Measurements from ENCODE around the gene UBL4A.

Gene UBL4A

GRCh38 chrX:154490414-154491083 lies 4.1 kb upstream of the UBL4A start, which contains the start of gene SLC10A3:
Gene SLC10A3, minus strand, starts transcription at chrX:154490629. Its CDS starts 1,689 bp downstream, at chrX:154488940.
- Histone ChIP-seq H3K4me3 (replicated peaks; ENCODE audit: insufficient read depth, low read length) (peak within 1 kb of the TSS; percentile 54), H3K27me3 (ENCODE audit: insufficient read depth, poor library complexity, severe bottlenecking) (no peaks in the 10 kb centered on the region), H3K27ac (replicated peaks) (peak within 1 kb of the TSS; percentile 94)
- TF ChIP-seq POLR2AphosphoS5 (IDR thresholded peaks at IDR 0.05; ENCODE audit: low read depth), result peak; percentile 61
- no peak for TF ChIP-seq CTCF (IDR thresholded peaks at IDR 0.05; ENCODE audit: insufficient read depth, low read length)
- DNase-seq (ENCODE audit: low read depth in 1 of 2, low spot score in 1 of 2), result peak; percentile 83 to 93

- TF ChIP-seq POLR2AphosphoS5 (IDR thresholded peaks at IDR 0.05; ENCODE audit: low read depth) (no peak), GABPA (IDR thresholded peaks at IDR 0.05; ENCODE audit: low read depth) (no peak), CTCF (IDR thresholded peaks at IDR 0.05; ENCODE audit: insufficient read depth, low read length) (no peak), SPI1 (IDR thresholded peaks at IDR 0.05; ENCODE audit: borderline replicate concordance, low read depth) (no peak)
- TF ChIP-seq, protein P1, sequence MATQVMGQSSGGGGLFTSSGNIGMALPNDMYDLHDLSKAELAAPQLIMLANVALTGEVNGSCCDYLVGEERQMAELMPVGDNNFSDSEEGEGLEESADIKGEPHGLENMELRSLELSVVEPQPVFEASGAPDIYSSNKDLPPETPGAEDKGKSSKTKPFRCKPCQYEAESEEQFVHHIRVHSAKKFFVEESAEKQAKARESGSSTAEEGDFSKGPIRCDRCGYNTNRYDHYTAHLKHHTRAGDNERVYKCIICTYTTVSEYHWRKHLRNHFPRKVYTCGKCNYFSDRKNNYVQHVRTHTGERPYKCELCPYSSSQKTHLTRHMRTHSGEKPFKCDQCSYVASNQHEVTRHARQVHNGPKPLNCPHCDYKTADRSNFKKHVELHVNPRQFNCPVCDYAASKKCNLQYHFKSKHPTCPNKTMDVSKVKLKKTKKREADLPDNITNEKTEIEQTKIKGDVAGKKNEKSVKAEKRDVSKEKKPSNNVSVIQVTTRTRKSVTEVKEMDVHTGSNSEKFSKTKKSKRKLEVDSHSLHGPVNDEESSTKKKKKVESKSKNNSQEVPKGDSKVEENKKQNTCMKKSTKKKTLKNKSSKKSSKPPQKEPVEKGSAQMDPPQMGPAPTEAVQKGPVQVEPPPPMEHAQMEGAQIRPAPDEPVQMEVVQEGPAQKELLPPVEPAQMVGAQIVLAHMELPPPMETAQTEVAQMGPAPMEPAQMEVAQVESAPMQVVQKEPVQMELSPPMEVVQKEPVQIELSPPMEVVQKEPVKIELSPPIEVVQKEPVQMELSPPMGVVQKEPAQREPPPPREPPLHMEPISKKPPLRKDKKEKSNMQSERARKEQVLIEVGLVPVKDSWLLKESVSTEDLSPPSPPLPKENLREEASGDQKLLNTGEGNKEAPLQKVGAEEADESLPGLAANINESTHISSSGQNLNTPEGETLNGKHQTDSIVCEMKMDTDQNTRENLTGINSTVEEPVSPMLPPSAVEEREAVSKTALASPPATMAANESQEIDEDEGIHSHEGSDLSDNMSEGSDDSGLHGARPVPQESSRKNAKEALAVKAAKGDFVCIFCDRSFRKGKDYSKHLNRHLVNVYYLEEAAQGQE (IDR thresholded peaks at IDR 0.05; ENCODE audit: insufficient replicate concordance, low read depth), result no peak
- H3K27me3 ChIP-seq (ENCODE audit: insufficient read depth, poor library complexity, severe bottlenecking), result no peaks in the 10 kb centered on the region
- DNase-seq (ENCODE audit: low read depth in 1 of 2, low spot score in 1 of 2), result peak; percentile 13 to 24
- H3K4me3 ChIP-seq (replicated peaks; ENCODE audit: insufficient read depth, low read length), result peak overlapping the region; percentile 54
- peak overlapping the region; percentile 56 for H3K27ac ChIP-seq (replicated peaks)
These were observed 3.6 kb upstream of the UBL4A start for GRCh38 chrX:154490021-154490413.

DNA sequence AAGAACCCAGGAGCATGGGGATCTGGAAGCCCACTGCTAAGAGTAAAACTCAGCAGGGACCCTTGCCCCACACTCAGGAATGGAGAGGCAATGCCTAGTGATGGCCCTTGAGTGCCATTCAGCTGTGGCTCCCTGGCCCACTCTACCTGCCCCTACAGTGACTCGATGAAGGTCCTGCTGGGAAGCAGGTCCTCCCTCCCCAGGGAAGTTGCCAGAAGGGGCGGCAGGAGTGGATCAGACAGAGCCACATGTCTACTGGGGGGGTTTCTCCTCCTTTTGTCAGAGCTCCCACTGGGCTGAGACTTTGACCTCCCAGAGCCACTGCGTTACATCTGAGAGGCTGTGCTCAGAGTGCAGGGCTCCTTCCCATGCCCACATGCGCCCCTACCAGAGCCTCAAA lies 2.8 kb upstream of the UBL4A start:
- Histone ChIP-seq H3K27ac (replicated peaks) (no peak overlapping the region), H3K4me3 (replicated peaks; ENCODE audit: insufficient read depth, low read length) (no peak overlapping the region), H3K27me3 (ENCODE audit: insufficient read depth, poor library complexity, severe bottlenecking) (no peaks in the 10 kb centered on the region)
- no peak for DNase-seq (ENCODE audit: low read depth in 1 of 2, low spot score in 1 of 2)
- TF ChIP-seq GABPA (IDR thresholded peaks at IDR 0.05; ENCODE audit: low read depth), result no peak
- no peak for TF ChIP-seq CTCF (IDR thresholded peaks at IDR 0.05; ENCODE audit: insufficient read depth, low read length)
- TF ChIP-seq, protein P1 (IDR thresholded peaks at IDR 0.05; ENCODE audit: insufficient replicate concordance, low read depth), result no peak
- no peak for TF ChIP-seq SPI1 (IDR thresholded peaks at IDR 0.05; ENCODE audit: borderline replicate concordance, low read depth)
